ENCODE data around the gene STIMATE. TPM values are rescaled to one million over a fixed set of nuclear protein-coding genes. Genes with fewer than 3 reads are reported as not detected.

The STIMATE gene
- total RNA-seq, 1 experiment from 2014 or later: 13.5 TPM

GRCh38 chr3:52809149-52809548, 88.2 kb downstream of the STIMATE start:
- BruUV-seq (replicated peaks): no TSS peak
- Mint-ChIP-seq H3K27me3 (ENCODE audit: insufficient read depth, unreplicated experiment) (no peaks in the 10 kb centered on the region), H3K4me1 (ENCODE audit: low read depth, unreplicated experiment) (no peaks in the 10 kb centered on the region), H3K36me3 (ENCODE audit: insufficient read depth, unreplicated experiment) (no peaks in the 10 kb centered on the region), H3K4me3 (ENCODE audit: unreplicated experiment) (no peak overlapping the region), H3K9me3 (ENCODE audit: unreplicated experiment) (no peaks in the 10 kb centered on the region), H3K27ac (ENCODE audit: unreplicated experiment) (no peak overlapping the region)
- DNase-seq: no peak
- H3K27me3 ChIP-seq (replicated peaks; ENCODE audit: control insufficient read depth, insufficient read depth, low read length): no peaks in the 10 kb centered on the region
- TF ChIP-seq CTCF (IDR thresholded peaks at IDR 0.05; ENCODE audit: insufficient read depth in 1 of 2, low read depth in 1 of 2, low read length in 1 of 2, severe bottlenecking in 1 of 2, unreplicated experiment in 1 of 2): no peak
- no peaks in the 10 kb centered on the region for H3K9me3 ChIP-seq
- intact Hi-C loops (cut with micrococcal nuclease; ENCODE audit: unreplicated experiment): no loop called here
- H3K4me3 ChIP-seq (ENCODE audit: low read depth, low read length): no peak overlapping the region
- CTCF ChIA-PET: interaction anchor here (0.9 kb wide), 1 partner anchor 12 kb away, joined by 3 read pairs; no protein-coding TSS in a partner anchor
- POLR2A ChIA-PET: no interaction called here
- no peaks in the 10 kb centered on the region for H3K4me1 ChIP-seq
- no peaks in the 10 kb centered on the region for H3K36me3 ChIP-seq (ENCODE audit: control insufficient read depth, insufficient read depth, low read length)

GRCh38 chr3:52805270-52806039, 91.9 kb downstream of the STIMATE start:
- Mint-ChIP-seq H3K4me3 (ENCODE audit: unreplicated experiment) (no peak overlapping the region), H3K27me3 (ENCODE audit: insufficient read depth, unreplicated experiment) (no peaks in the 10 kb centered on the region), H3K27ac (ENCODE audit: unreplicated experiment) (no peak overlapping the region), H3K9me3 (ENCODE audit: unreplicated experiment) (no peaks in the 10 kb centered on the region), H3K36me3 (ENCODE audit: insufficient read depth, unreplicated experiment) (no peaks in the 10 kb centered on the region), H3K4me1 (ENCODE audit: low read depth, unreplicated experiment) (peaks cover 8% of the 10 kb centered on the region)
- ChIA-PET CTCF (no interaction called here), POLR2A (no interaction called here)
- no peak for TF ChIP-seq CTCF (IDR thresholded peaks at IDR 0.05; ENCODE audit: insufficient read depth in 1 of 2, low read depth in 1 of 2, low read length in 1 of 2, severe bottlenecking in 1 of 2, unreplicated experiment in 1 of 2)
- no peaks in the 10 kb centered on the region for H3K36me3 ChIP-seq (ENCODE audit: control insufficient read depth, insufficient read depth, low read length)
- no peak overlapping the region for H3K4me3 ChIP-seq (ENCODE audit: low read depth, low read length)
- no peaks in the 10 kb centered on the region for H3K9me3 ChIP-seq
- intact Hi-C loops (cut with micrococcal nuclease; ENCODE audit: unreplicated experiment): no loop called here
- H3K27me3 ChIP-seq (replicated peaks; ENCODE audit: control insufficient read depth, insufficient read depth, low read length): no peaks in the 10 kb centered on the region
- BruUV-seq (replicated peaks): no TSS peak
- H3K4me1 ChIP-seq: no peaks in the 10 kb centered on the region
- no peak for DNase-seq

- Histone ChIP-seq H3K4me3 (ENCODE audit: low read depth, low read length) (no peak overlapping the region), H3K27me3 (replicated peaks; ENCODE audit: control insufficient read depth, insufficient read depth, low read length) (no peaks in the 10 kb centered on the region), H3K4me1 (no peaks in the 10 kb centered on the region), H3K36me3 (ENCODE audit: control insufficient read depth, insufficient read depth, low read length) (no peaks in the 10 kb centered on the region), H3K9me3 (no peaks in the 10 kb centered on the region)
- CTCF ChIA-PET: no interaction called here
- POLR2A ChIA-PET: no interaction called here
- Mint-ChIP-seq H3K27ac (ENCODE audit: unreplicated experiment) (no peak overlapping the region), H3K36me3 (ENCODE audit: insufficient read depth, unreplicated experiment) (no peaks in the 10 kb centered on the region), H3K4me1 (ENCODE audit: low read depth, unreplicated experiment) (peaks cover 8% of the 10 kb centered on the region), H3K4me3 (ENCODE audit: unreplicated experiment) (no peak overlapping the region), H3K27me3 (ENCODE audit: insufficient read depth, unreplicated experiment) (no peaks in the 10 kb centered on the region), H3K9me3 (ENCODE audit: unreplicated experiment) (no peaks in the 10 kb centered on the region)
- no TSS peak for BruUV-seq (replicated peaks)
- intact Hi-C loops (cut with micrococcal nuclease; ENCODE audit: unreplicated experiment): no loop called here
- no peak for DNase-seq
- no peak for TF ChIP-seq CTCF (IDR thresholded peaks at IDR 0.05; ENCODE audit: insufficient read depth in 1 of 2, low read depth in 1 of 2, low read length in 1 of 2, severe bottlenecking in 1 of 2, unreplicated experiment in 1 of 2)
Measured at GRCh38 chr3:52801839-52802238, 95.5 kb downstream of the STIMATE start.
